ENCODE results near the gene OR5K1.

GRCh38 chr3:98513736-98514135, 50.7 kb downstream of the OR5K1 start:
- TF ChIP-seq POLR2A (IDR thresholded peaks at IDR 0.05; ENCODE audit: low read length) (no peak), GATA1 (IDR thresholded peaks at IDR 0.05; ENCODE audit: low read depth, low read length) (no peak)

All from erythroblast (primary cell).